Measurements from ENCODE around the gene COL6A3. TPM values are rescaled to one million over a fixed set of nuclear protein-coding genes. Genes with fewer than 3 reads are reported as not detected.

Gene COL6A3
- polyA plus RNA-seq, 6 donors from 2014 or later: not detected

DNA sequence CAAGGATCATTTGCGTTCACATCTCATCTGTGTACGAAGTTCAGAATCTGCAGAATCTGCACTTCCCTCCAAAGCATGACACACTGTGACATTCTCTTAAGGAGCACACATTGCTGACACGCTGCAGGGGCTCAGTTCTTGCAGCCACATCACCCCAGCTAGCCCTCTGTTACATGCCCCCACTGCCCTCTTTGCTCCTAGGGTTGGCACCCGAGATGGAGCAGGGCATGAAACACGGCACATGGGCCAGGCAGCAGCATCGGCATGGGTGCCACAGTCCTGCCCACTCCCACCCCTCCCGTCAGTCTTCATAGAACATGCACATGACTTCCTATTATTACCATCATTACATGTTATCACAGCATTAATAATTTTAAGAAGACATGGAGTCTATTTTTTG lies 76.4 kb downstream of the COL6A3 start:
- no peak overlapping the region for H3K4me3 Mint-ChIP-seq
- H3K36me3 Mint-ChIP-seq: no peaks in the 10 kb centered on the region
- ATAC-seq (ENCODE audit: low read depth in 2 of 2): no peak

DNA sequence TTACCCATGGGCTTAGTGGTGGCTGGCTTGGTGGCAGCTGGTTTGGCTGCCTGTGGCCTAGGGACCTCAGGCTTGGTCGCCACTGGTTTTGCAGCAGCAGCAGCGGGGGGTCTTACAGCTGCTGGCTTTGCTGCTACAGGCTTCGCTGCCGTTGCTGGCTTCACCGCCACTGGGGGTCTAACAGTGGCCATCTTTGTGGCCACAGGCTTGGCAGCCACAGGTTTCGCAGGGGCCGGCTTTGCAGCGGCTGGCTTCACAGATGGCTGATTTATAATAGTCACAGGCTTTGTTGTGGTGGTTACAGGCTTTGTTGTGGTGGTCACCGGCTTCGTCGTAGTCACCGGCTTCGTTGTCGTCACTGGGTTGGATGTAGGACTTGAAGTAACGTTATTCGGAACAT lies 77.8 kb downstream of the COL6A3 start:
- no peaks in the 10 kb centered on the region for H3K9me3 Mint-ChIP-seq
- ATAC-seq (ENCODE audit: low read depth in 2 of 2) (no peak), DNase-seq (no peak)
- no peak overlapping the region for H3K4me3 Mint-ChIP-seq
- H3K4me1 Mint-ChIP-seq: no peaks in the 10 kb centered on the region
- H3K27me3 Mint-ChIP-seq: peaks cover 8 to 24% (median 12%) of the 10 kb centered on the region in 3 donors
- no peak overlapping the region for H3K27ac Mint-ChIP-seq
- H3K36me3 Mint-ChIP-seq: no peaks in the 10 kb centered on the region

More for the DNA sequence above, 76.4 kb downstream of the COL6A3 start:
- no peak for DNase-seq
- no peaks in the 10 kb centered on the region for H3K4me1 Mint-ChIP-seq
- H3K9me3 Mint-ChIP-seq: no peaks in the 10 kb centered on the region
- H3K27me3 Mint-ChIP-seq: peaks cover 8 to 18% (median 16%) of the 10 kb centered on the region in 3 donors
- H3K27ac Mint-ChIP-seq: no peak overlapping the region

DNA sequence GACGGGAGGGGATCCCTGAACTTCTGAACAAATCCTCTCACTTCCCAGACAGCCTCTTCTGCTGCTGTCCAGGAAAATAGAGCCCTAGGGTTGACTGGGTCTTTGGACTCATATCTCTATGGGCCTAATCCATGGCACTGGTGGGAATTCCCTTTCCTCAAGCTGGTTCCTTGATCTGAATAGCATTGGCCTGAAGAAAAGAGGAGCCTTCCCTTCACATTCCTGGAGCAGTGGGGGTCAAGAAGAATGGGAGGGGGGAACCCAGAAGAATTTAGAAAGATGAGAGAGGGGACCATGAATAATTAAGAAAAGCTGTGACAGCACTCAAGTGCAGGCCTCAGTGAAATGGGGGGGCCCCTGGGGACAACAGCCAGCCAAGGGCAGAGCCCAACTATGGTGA lies 80.2 kb downstream of the COL6A3 start:
- no peaks in the 10 kb centered on the region for H3K4me1 Mint-ChIP-seq
- peaks cover 8 to 19% (median 12%) of the 10 kb centered on the region in 3 donors for H3K27me3 Mint-ChIP-seq
- no peaks in the 10 kb centered on the region for H3K9me3 Mint-ChIP-seq
- DNase-seq: no peak
- no peaks in the 10 kb centered on the region for H3K36me3 Mint-ChIP-seq
- no peak overlapping the region for H3K27ac Mint-ChIP-seq
- H3K4me3 Mint-ChIP-seq: no peak overlapping the region
- no peak for ATAC-seq (ENCODE audit: low read depth in 2 of 2)

DNA sequence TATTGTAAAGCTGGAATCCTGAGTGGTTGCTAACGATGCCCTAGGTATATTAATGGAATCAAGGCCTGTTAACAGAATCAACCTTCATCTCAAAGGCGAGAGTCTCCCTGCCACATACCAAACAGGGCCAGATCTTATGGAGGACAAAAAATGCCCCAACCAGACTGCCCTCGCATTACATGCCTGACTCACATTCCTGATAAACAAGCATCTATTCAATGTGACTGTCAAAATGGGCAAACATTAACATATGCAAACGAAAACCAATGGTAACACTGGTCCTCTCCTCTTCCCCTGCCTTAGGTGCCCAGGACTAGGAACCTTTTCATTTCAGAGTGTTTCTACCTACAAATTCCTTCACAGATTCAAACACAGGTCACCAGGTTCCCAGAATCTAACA lies 83.4 kb downstream of the COL6A3 start:
- Mint-ChIP-seq H3K36me3 (no peaks in the 10 kb centered on the region), H3K4me3 (no peak overlapping the region), H3K4me1 (no peaks in the 10 kb centered on the region), H3K9me3 (peaks cover 0 to 2% (median 0%) of the 10 kb centered on the region in 7 donors), H3K27me3 (peaks cover 19 to 23% (median 20%) of the 10 kb centered on the region in 3 donors), H3K27ac (no peak overlapping the region)
- ATAC-seq (ENCODE audit: low read depth in 2 of 2): no peak
- no peak for DNase-seq

DNA sequence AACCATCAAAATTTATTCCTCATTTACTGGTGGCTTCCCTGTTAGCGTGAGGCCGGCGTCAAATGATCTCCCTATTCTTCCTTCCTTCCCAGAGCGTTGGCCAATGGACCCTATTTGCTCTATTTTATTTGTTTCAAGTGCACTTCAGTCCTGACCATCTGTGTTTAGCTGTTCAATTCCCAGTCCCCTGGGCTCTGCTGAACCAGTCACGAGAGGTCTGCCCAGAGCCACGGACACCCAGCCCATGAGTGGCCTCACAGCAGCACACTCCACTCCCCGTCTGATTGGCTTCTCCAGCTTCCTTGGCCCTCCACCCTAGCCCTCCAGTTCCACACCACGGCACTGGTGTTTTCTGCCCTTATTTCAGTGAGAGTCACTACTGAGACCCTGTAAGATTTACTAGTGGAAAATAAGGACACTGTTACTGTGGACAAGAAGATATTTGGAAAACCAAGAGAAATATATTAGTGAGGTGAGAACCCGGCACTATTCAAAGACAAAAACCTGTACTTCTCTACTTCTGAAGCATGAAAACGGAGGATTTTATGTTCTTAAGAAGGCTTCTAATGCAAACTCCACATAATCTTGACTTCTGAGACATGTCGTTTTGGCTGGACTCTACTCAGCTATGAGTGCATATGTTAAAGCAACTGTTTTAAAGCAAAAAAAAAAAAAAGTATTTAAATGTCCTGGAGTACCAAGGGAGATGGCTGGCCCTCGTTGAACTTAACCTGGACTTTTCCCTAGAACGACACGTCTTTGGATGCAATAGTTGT lies 86.6 kb downstream of the COL6A3 start:
- peaks cover 0 to 2% (median 0%) of the 10 kb centered on the region in 7 donors for H3K9me3 Mint-ChIP-seq
- no peak for ATAC-seq (ENCODE audit: low read depth in 2 of 2)
- no peaks in the 10 kb centered on the region for H3K4me1 Mint-ChIP-seq

DNA sequence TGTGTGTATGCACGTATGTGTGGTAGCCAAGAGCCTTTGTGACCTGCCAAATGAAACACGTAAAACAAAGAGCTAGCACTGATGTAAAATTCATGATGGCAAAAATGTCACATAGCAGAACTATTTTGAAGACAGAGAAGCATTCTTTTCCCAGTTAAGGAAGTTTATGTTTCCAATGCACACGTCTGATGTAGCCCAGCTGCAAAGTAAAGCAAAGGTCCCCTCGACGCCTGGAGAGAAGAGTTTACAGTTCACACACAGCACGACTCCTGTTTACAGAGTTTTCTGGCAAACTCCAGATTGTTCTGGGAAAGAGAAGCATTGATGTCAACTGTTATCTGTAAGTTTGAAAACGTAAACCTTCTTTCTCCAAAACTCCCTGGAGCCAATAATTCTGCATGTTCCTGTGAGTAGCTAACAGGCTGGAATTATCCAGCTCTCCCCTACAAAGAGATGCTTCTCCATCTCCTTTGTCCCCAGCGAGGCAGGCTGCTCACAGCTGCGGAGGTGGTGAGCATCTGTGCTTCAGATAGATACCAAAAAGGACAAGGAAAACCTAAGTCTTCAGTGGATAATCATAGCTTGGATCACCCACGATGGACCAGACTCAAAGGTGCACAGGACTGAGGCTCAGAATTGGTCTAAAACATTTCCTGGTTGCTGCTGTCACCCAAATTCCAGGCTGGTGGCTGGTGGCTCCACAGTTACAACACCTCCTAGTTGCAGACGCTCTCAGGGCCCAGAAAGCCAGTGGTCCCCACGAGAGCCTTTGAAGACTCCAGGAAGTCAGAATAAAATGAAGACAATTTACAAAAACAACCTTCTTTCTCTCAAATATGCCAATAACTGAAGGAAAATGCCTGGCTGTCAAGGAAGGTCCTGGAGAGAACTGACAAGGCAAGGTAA lies 87.4 kb downstream of the COL6A3 start:
- peaks cover 20 to 27% (median 24%) of the 10 kb centered on the region in 3 donors for H3K27me3 Mint-ChIP-seq
- no peaks in the 10 kb centered on the region for H3K36me3 Mint-ChIP-seq
- no peaks in the 10 kb centered on the region for H3K4me1 Mint-ChIP-seq
- DNase-seq (no peak), ATAC-seq (ENCODE audit: low read depth in 2 of 2) (no peak)
- H3K27ac Mint-ChIP-seq: no peak overlapping the region
- H3K4me3 Mint-ChIP-seq: no peak overlapping the region
- H3K9me3 Mint-ChIP-seq: peaks cover 0 to 2% (median 0%) of the 10 kb centered on the region in 7 donors

More for the DNA sequence above, 86.6 kb downstream of the COL6A3 start:
- no peak for DNase-seq
- peaks cover 20 to 27% (median 26%) of the 10 kb centered on the region in 3 donors for H3K27me3 Mint-ChIP-seq
- no peak overlapping the region for H3K4me3 Mint-ChIP-seq
- H3K36me3 Mint-ChIP-seq: no peaks in the 10 kb centered on the region
- no peak overlapping the region for H3K27ac Mint-ChIP-seq

DNA sequence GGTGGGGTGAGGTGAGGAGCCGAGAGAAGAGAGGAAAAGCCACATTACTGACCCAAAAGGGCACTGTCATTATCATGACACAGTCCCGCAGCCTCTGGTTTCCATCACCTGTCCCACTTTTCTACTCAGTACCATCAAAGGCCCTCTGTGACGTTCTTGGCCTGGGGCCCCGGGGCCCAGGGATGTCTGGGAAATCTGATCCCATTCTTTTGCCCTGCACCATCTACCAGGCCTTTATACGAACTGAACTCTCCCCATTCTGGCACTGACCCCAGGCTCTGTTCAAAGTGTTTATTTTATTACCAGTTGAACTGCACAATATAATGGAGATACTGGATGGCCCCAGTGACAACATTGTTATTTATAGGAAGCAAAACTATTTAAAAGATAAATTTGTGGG lies 89.1 kb downstream of the COL6A3 start:
- no peak for ATAC-seq (ENCODE audit: low read depth in 2 of 2)
- Mint-ChIP-seq H3K4me1 (no peaks in the 10 kb centered on the region), H3K9me3 (peaks cover 0 to 2% (median 0%) of the 10 kb centered on the region in 7 donors), H3K36me3 (no peaks in the 10 kb centered on the region), H3K27ac (no peak overlapping the region), H3K4me3 (no peak overlapping the region), H3K27me3 (peaks cover 20 to 44% (median 29%) of the 10 kb centered on the region in 3 donors)
- no peak for DNase-seq

DNA sequence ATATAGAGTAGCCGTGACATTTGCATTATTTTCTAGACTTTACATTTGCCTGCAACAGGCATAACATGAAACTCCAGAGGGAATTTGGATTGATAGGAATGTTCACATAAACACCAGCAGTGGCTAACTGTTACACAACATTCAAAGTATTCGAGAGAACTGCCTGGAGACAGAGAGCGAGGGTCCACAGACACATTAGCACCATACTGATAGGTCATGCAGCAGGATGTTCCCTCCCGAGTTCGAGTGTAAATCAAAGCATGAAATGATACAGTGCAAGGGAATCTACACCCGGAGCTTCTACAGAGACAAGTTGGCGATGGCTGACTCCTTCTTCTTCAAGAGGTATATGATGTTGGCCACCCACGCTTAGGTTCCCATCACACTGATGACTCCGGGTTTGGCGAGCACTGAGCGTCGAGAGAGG lies 89.5 kb downstream of the COL6A3 start:
- no peaks in the 10 kb centered on the region for H3K36me3 Mint-ChIP-seq
- DNase-seq (no peak), ATAC-seq (ENCODE audit: low read depth in 2 of 2) (no peak)
- H3K27ac Mint-ChIP-seq: no peak overlapping the region
- no peaks in the 10 kb centered on the region for H3K4me1 Mint-ChIP-seq
- H3K9me3 Mint-ChIP-seq: peaks cover 0 to 2% (median 0%) of the 10 kb centered on the region in 7 donors
- peaks cover 20 to 46% (median 32%) of the 10 kb centered on the region in 3 donors for H3K27me3 Mint-ChIP-seq
- no peak overlapping the region for H3K4me3 Mint-ChIP-seq

DNA sequence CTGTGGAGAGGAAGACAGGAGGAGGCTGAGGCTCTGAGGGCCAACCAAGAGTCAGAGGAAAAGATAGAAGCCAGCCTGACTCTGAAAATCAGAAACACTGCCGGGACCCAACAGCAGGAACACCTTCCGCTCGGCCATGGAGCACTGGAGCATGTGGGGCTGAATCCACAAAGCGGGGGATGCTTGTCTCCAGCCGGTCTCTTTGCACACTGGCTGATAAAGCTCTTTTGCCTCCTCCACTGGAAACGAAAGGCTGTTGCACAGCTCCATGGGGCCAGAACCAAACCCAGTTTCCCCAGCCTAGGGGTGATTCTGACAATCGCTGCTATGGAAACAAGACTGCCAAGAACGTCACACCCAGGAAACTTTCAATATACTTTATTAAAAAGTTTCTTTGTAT lies 90.3 kb downstream of the COL6A3 start:
- Mint-ChIP-seq H3K4me3 (no peak overlapping the region), H3K27me3 (peaks cover 20 to 46% (median 32%) of the 10 kb centered on the region in 3 donors), H3K27ac (no peak overlapping the region), H3K36me3 (no peaks in the 10 kb centered on the region), H3K9me3 (peaks cover 0 to 4% (median 0%) of the 10 kb centered on the region in 7 donors), H3K4me1 (no peaks in the 10 kb centered on the region)
- DNase-seq (no peak), ATAC-seq (ENCODE audit: low read depth in 2 of 2) (no peak)

DNA sequence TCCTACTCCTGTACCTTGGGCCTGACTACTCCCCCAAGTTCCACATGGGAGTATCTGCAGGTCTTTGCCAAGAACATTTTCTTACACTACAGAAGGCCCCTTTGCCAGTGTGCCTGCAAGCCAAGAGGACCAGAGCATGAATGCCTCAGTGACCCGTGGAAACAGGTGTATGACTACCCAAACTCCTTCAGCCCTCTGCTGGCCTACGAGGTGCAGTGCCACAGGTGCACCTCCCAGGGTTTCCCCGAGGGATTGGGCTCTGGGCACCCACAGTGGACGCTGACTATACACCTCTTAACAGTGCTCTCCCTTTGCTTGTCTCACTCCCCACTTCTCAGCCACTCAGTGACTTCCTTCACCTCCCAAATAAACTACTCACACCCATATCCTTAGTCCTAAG lies 91.4 kb downstream of the COL6A3 start:
- no peak overlapping the region for H3K4me3 Mint-ChIP-seq
- no peak overlapping the region for H3K27ac Mint-ChIP-seq
- H3K36me3 Mint-ChIP-seq: no peaks in the 10 kb centered on the region

DNA sequence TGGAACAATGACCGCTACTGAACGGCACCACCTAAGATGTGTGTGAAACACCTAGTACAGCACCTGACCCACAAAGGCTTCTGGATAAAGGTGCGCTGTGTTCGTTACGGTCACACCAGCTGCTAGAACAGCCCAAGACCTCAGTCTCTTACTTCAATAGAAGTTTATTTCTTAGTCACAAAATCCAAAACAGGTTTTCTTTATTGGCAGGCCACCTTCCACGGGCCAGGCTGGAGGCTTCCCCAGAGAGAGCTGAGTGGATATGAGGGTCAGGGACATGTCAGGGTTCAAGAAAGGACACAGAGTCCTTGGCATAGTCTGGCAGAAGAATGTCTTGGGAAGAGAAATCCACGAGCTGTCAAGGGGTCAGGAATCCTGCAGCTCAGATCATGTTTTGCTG lies 92.2 kb downstream of the COL6A3 start:
- no peak for DNase-seq
- H3K9me3 Mint-ChIP-seq: peaks cover 0 to 4% (median 0%) of the 10 kb centered on the region in 7 donors
- H3K4me3 Mint-ChIP-seq: no peak overlapping the region
- peaks cover 12 to 49% (median 36%) of the 10 kb centered on the region in 3 donors for H3K27me3 Mint-ChIP-seq
- no peak for ATAC-seq (ENCODE audit: low read depth in 2 of 2)
- H3K27ac Mint-ChIP-seq: no peak overlapping the region
- H3K4me1 Mint-ChIP-seq: no peaks in the 10 kb centered on the region
- H3K36me3 Mint-ChIP-seq: no peaks in the 10 kb centered on the region

More for the DNA sequence above, 91.4 kb downstream of the COL6A3 start:
- DNase-seq: no peak
- no peaks in the 10 kb centered on the region for H3K4me1 Mint-ChIP-seq
- peaks cover 0 to 4% (median 0%) of the 10 kb centered on the region in 7 donors for H3K9me3 Mint-ChIP-seq
- no peak for ATAC-seq (ENCODE audit: low read depth in 2 of 2)
- peaks cover 20 to 50% (median 33%) of the 10 kb centered on the region in 3 donors for H3K27me3 Mint-ChIP-seq

DNA sequence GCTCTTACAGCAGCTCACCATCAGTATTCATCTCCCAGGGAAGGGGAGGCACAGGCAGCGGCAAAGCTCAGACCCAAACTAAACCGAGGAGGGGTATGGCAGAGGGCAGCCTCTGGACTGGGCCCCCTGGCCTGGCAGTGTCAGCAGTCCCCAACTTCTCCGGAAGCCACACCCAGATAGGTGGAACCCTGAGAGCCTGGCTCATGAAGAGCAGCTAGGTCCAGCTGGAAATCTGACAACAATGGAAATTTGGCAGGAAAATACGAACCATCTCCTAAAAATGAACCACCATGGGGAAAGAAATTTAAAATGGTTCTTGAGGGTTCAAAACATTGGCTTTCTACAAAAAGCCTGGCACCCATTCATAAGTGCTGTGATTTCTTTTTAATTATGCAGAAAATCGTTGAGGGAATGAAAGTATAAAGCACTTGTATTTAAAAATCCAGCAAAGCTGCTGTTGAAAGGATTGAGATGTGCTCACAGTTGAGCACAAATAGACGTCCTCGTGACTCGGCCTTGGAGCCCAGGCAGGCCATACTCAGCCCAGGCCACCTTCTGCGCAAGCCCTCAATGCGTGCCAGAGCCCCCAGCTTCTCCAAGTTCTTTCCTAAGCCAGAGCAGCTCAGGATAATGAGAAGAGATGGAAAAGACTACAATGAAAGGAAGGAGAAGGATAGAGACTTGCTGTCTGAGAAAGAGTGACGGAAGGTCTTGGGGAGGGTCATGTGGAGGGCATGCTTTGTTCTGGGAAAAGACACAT lies 93.0 kb downstream of the COL6A3 start:
- Mint-ChIP-seq H3K9me3 (peaks cover 0 to 4% (median 0%) of the 10 kb centered on the region in 7 donors), H3K27me3 (peaks cover 9 to 45% (median 36%) of the 10 kb centered on the region in 3 donors), H3K27ac (no peak overlapping the region), H3K4me3 (no peak overlapping the region), H3K4me1 (no peaks in the 10 kb centered on the region), H3K36me3 (no peaks in the 10 kb centered on the region)
- no peak for ATAC-seq (ENCODE audit: low read depth in 2 of 2)
- DNase-seq: no peak

DNA sequence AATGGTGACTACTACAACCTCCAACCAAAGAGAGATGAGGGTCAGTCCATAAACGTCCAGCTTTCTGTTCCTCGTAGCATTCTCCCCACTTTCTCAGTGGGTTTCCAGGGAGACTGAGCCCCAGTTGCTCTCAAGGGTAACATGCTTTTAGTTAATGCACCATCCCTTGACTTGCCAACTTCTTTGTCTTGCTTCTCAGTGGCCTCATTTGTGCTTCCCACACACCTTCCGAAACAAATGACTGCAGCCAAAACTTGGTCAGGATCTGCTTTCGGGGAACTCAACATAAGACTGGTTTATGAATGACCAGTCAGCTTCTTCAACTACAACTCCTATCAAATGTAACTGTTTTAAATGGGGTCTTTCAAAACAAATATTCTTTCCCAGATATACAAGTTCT lies 94.1 kb downstream of the COL6A3 start:
- no peak overlapping the region for H3K27ac Mint-ChIP-seq
- no peak for ATAC-seq (ENCODE audit: low read depth in 2 of 2)
- peaks cover 1 to 45% (median 30%) of the 10 kb centered on the region in 3 donors for H3K27me3 Mint-ChIP-seq
- H3K36me3 Mint-ChIP-seq: no peaks in the 10 kb centered on the region
- DNase-seq: no peak
- no peak overlapping the region for H3K4me3 Mint-ChIP-seq
- peaks cover 0 to 4% (median 0%) of the 10 kb centered on the region in 7 donors for H3K9me3 Mint-ChIP-seq
- no peaks in the 10 kb centered on the region for H3K4me1 Mint-ChIP-seq

Measured in naive B cell (primary cell).